Small intestine (tissue), 7 donors: ENCODE data around the gene TRIO. TPM values are rescaled to one million over a fixed set of nuclear protein-coding genes. Genes with fewer than 3 reads are reported as not detected.
A peak's percentile ranks its signal among the peaks of the same experiment; 100 is the strongest.

Source experiments
- DNase-seq, 2 donors: peaks; one replicate each; pipeline versions ENCODE4 v3.0.0 to v3.0.0-alpha.2; 2013
- FAIRE-seq: peaks from 2 replicates; lab custom pipeline; 2012; peaks lifted over from hg19 to GRCh38; lab: Jason Lieb, UNC
- H3K27ac ChIP-seq, 3 donors: one replicate each; pipeline ENCODE4 v1.5.1; 2013; ENCODE audit warnings: low read length in 2 of 3, mild to moderate bottlenecking in 2 of 3, control low read depth in 1 of 3, inconsistent platforms in 1 of 3, low read depth in 1 of 3, moderate library complexity in 1 of 3
- H3K27me3 ChIP-seq, 3 donors: one replicate each; pipeline ENCODE4 v1.6.1; 2013; ENCODE audit warnings: low read length in 3 of 3, inconsistent platforms in 1 of 3; ENCODE audit not compliant: control insufficient read depth in 3 of 3, insufficient read depth in 3 of 3
- H3K36me3 ChIP-seq, 3 donors: one replicate each; pipeline ENCODE4 v1.6.1; 2013; ENCODE audit warnings: low read length in 3 of 3, inconsistent platforms in 1 of 3, low read depth in 1 of 3, mild to moderate bottlenecking in 1 of 3, moderate library complexity in 1 of 3; ENCODE audit not compliant: control insufficient read depth in 3 of 3, insufficient read depth in 2 of 3
- H3K4me1 ChIP-seq, 3 donors: one replicate each; pipeline ENCODE4 v1.6.1; 2013; ENCODE audit warnings: low read length in 2 of 3, inconsistent platforms in 1 of 3, low read depth in 1 of 3, mild to moderate bottlenecking in 1 of 3, moderate library complexity in 1 of 3; ENCODE audit not compliant: control insufficient read depth in 3 of 3, insufficient read depth in 2 of 3
- H3K4me3 ChIP-seq, 3 donors: one replicate each; pipeline ENCODE4 v1.5.1; 2013; ENCODE audit warnings: low read length in 3 of 3, control low read depth in 1 of 3, inconsistent platforms in 1 of 3, low read depth in 1 of 3, mild to moderate bottlenecking in 1 of 3, moderate library complexity in 1 of 3
- H3K9me3 ChIP-seq, 2 donors: one replicate each; pipeline ENCODE4 v1.6.1; 2013; ENCODE audit warnings: low read depth in 1 of 2, low read length in 1 of 2; ENCODE audit not compliant: control insufficient read depth in 2 of 2, insufficient read depth in 1 of 2
- WGBS, 3 donors: extraction: QIAGEN DNeasy Blood & Tissue Kit; methylation state at CpG; one replicate each; pipeline ENCODE4 v1.1.7; 2013; 5-methylcytosine and 5-hydroxymethylcytosine counted together
- polyA plus RNA-seq, 4 donors: library from polyadenylated mRNA; stranded (reverse) in 3 of 4; unstranded in 1 of 4; fragments of 200-250 nt in 3 of 4; fragments of 120-200 nt in 1 of 4; gene quantifications; one replicate each; pipeline versions ENCODE4 v1.2.1 to v1.2.3, GENCODE V29; 2013
- donor health status: healthy with polysubstance abuse.
- donor health status: control.
- donor health status: control.
- donor health status: Bipolar disorder and iron deficiency.
- donor health status: healthy.

Gene TRIO
- polyA plus RNA-seq, 4 donors: 13.2 to 50.8 (median 23.3) TPM

DNA sequence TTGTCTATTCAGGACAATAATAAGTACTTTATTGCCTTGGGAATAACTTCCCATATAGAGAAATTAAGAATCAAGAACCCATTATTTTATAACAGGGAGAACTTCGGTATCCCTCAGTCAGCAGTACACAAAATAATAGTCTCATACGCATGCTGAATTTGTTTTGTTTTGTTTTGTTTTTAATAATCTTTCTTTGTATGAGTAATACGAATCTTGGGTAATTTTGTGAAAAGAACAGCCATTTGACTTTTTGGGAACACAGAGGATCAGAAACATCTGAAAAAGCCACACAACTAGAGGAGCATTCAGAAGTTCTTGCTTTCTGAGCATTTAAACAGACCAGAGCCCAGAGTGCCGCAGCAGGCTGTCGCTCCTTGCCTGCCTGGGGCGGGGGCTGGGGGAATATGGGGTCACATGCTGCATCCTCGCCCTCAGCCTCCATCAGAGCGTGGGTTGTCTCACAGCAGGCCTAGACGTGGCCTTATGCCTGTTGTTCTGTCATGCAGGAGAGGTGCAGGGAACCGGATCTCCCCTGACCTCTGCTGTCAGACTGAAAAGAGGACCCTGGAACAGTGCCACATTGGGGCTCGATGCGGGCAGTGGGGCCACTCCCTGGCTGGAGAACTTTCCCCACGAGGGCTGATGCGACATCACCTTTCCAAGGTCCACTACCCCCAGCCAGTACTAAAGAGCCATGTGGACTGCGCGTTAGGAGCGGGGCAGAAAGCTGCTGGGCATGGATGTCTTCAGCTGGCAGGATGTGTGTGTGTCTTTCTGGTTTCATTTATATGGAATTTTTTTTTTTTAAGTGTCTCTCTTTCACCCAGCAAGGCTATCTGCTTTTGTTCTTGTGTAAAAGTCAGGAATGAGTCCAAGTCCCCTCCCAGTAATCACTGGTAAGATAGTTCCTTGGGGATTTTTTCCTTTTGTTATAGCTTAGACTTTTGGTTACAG lies 305.1 kb downstream of the TRIO start:
- Histone ChIP-seq H3K4me3 (no peak overlapping the region), H3K9me3 (no peaks in the 10 kb centered on the region), H3K4me1 (peaks cover 0 to 13% (median 7%) of the 10 kb centered on the region in 3 donors), H3K27me3 (no peaks in the 10 kb centered on the region), H3K36me3 (peaks cover 0 to 29% (median 0%) of the 10 kb centered on the region in 3 donors), H3K27ac (peak overlapping the region in 2 of 3 donors; percentile 68 to 78)
- WGBS, 3 donors: 60 to 75% (median 69%) methylated on average over 17 of the region's 17 CpGs
- FAIRE-seq (no peak), DNase-seq (no peak)

DNA sequence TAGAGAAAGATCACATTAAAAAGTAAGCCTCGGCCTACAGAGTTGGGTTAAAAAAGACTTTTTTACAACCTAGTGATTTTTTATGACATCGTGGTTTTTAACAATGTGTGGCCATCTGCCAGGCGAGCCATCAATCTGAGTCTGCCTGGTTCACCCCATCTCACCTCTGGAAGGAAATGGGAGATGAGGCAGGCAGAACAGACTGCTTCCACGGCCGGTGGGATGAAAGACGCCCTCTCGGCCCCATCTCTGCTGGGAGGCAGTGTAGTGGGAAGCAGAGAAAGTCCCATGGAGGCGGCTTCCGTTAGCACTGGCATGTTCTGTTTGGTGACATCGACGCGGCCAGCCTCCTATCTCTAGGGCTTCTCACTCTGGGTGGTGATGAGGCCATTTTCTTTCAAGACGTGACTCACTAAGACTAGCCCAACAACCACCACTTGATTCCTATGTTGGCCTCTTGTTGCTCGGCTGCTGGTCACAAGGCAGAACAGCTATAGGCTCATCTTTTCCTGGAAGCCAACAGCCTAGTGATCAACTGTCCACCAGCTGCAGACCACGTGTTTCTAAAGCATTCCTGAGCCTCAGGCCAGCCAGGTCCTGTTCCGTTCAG lies 306.0 kb downstream of the TRIO start:
- peak overlapping the region in 2 of 3 donors; percentile 68 to 74 for H3K27ac ChIP-seq
- 75 to 88% (median 86%) methylated on average over 16 of the region's 16 CpGs for WGBS, 3 donors
- H3K4me3 ChIP-seq: no peak overlapping the region
- DNase-seq (peak in 1 of 2 donors; percentile 21), FAIRE-seq (no peak)
- peaks cover 0 to 31% (median 0%) of the 10 kb centered on the region in 3 donors for H3K36me3 ChIP-seq
- H3K4me1 ChIP-seq: peaks cover 0 to 13% (median 7%) of the 10 kb centered on the region in 3 donors
- no peaks in the 10 kb centered on the region for H3K27me3 ChIP-seq
- H3K9me3 ChIP-seq: no peaks in the 10 kb centered on the region

DNA sequence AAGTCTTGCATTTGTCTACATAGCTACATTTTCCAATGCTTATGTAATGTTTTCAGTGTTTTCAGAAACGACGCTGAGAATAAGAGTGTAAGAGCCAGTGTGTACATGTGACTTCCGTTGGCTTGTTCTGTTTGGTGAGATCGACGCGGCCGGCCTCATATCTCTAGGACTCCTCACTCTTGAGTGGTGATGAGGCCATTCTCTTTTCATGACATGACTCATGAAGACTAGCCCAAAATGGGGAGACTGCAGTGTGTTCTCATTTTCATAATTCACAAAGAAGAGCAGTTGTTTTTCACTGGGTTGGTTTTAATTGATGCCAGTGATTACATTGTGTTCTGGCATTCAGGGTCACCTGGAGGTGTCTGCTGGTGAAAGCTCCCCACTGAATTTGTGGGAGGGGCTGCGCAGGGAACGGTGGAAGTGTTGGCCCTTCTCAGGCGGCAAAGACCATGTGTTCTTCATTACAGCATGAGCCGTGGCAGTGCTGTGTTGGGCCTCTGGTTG lies 306.9 kb downstream of the TRIO start:
- peak overlapping the region in 2 of 3 donors; percentile 57 to 68 for H3K27ac ChIP-seq

DNA sequence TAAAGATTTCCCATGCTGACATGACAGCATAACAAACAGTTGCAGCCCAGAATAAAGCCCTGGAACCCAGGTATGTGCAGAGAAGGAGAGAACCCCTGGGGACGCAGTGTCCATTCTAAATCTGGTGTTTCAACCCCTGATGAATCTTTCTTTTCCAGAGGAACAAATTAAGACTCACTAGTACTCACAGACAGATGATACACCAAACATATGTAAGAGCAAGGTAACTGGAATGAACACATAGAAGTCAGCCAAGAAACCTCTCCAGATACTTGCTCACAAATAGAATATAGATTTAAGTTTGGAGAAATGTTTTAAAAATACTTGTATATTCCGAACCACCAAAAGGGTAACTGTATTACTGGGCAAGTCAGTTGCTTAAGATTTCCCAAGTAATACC lies 307.6 kb downstream of the TRIO start:
- no peaks in the 10 kb centered on the region for H3K27me3 ChIP-seq
- no peak overlapping the region for H3K27ac ChIP-seq
- DNase-seq: no peak
- H3K4me1 ChIP-seq: peaks cover 0 to 13% (median 5%) of the 10 kb centered on the region in 3 donors
- peaks cover 0 to 5% of the 10 kb centered on the region in 2 donors for H3K9me3 ChIP-seq
- peaks cover 0 to 38% (median 0%) of the 10 kb centered on the region in 3 donors for H3K36me3 ChIP-seq
- WGBS, 3 donors: 90 to 98% (median 94%) methylated on average over 2 of the region's 2 CpGs
- no peak for FAIRE-seq
- no peak overlapping the region for H3K4me3 ChIP-seq

More for the DNA sequence above, 306.9 kb downstream of the TRIO start:
- Histone ChIP-seq H3K4me3 (no peak overlapping the region), H3K36me3 (peaks cover 0 to 39% (median 0%) of the 10 kb centered on the region in 3 donors), H3K4me1 (peaks cover 0 to 13% (median 5%) of the 10 kb centered on the region in 3 donors), H3K27me3 (no peaks in the 10 kb centered on the region), H3K9me3 (peaks cover 0 to 5% of the 10 kb centered on the region in 2 donors)
- DNase-seq (peak; percentile 3 to 24), FAIRE-seq (no peak)
- 68 to 93% (median 90%) methylated on average over 11 of the region's 11 CpGs for WGBS, 3 donors

DNA sequence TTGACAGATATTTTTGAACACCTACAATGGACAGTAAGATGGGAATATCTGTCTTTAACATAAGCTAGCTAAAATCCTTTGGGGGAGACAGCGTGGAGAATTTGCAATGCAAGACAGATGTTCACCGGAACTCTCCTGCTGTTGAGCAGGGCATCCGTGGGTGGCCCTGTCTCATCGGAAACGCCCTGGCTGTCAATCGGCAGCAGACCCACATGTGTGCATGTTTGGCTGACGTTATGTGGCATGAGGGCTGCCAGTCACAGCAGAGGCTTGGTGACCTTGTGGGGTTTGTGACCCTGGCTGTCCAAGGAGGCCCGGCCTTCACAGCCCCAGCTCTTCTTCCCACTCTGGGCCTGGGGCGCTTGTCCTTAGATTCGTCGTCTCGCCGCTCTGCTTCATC lies 308.7 kb downstream of the TRIO start:
- Histone ChIP-seq H3K27ac (no peak overlapping the region), H3K4me3 (no peak overlapping the region), H3K27me3 (no peaks in the 10 kb centered on the region), H3K4me1 (peaks cover 0 to 13% (median 5%) of the 10 kb centered on the region in 3 donors), H3K36me3 (peaks cover 0 to 40% (median 0%) of the 10 kb centered on the region in 3 donors), H3K9me3 (peaks cover 0 to 5% of the 10 kb centered on the region in 2 donors)
- no peak for DNase-seq
- no peak for FAIRE-seq
- WGBS, 3 donors: 82 to 92% (median 91%) methylated on average over 13 of the region's 13 CpGs

DNA sequence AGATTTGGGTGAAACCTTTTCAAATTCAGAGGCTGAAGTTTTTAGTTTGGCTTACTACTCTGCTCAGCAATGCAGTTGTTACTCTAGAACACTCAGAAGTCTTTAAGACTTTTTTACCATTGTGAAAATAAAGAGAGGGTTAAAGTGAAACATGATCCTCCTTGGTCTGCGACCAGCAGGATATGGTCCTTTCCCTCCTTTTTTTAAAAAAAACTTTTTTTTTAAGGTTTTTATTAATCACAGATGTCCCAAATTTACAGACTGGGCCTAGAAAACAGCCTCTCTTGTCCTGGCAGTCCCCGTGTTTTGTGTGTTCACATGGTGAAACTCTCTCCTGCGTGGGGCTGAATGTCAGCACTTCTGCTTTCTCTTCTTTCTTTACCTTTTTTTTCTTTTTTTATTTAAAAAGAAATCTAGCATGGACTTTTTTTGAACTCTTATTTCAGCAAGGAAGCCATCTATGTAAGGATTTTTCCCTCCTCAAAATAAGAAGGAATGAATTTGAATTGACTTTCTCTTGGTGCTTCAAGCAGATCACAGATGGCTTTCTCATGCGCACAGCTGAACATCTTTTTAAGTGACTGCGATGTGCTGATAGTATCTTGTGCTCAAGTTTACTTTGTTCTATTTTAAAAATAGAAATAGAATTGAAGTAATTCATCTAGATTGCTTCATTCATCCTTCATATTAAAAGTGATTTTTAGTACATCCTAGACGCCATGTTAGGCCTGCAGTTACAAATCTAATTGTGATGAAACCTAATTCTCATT lies 309.7 kb downstream of the TRIO start:
- no peak for DNase-seq
- FAIRE-seq: no peak
- no peak overlapping the region for H3K27ac ChIP-seq
- 76 to 89% (median 85%) methylated on average over 6 of the region's 6 CpGs for WGBS, 3 donors
- no peaks in the 10 kb centered on the region for H3K27me3 ChIP-seq
- H3K9me3 ChIP-seq: peaks cover 0 to 5% of the 10 kb centered on the region in 2 donors
- H3K4me1 ChIP-seq: peaks cover 0 to 17% (median 5%) of the 10 kb centered on the region in 3 donors
- H3K36me3 ChIP-seq: peaks cover 0 to 43% (median 0%) of the 10 kb centered on the region in 3 donors
- H3K4me3 ChIP-seq: no peak overlapping the region

DNA sequence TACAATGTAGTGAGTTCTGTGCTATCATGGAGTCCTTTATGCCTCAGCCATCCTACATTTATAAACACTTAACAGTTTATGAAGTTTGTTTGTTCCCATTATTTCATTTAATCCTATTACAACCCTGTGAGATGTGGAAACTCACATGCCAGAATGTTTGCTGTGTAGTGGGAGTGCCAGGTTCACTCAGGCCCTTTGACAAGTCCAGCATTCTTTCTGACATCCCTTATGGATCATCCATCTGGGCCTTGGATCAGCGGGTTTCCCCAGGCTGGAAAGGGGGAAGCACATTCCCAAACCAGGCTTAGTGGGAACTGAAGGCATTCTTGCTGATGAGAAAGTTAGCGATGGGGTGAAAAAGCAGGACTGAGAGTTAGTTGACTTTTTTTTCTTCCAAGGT lies 310.3 kb downstream of the TRIO start:
- no peaks in the 10 kb centered on the region for H3K27me3 ChIP-seq
- peaks cover 0 to 13% (median 1%) of the 10 kb centered on the region in 3 donors for H3K4me1 ChIP-seq
- WGBS, 3 donors: 86 to 94% (median 94%) methylated on average over 2 of the region's 2 CpGs
- DNase-seq (no peak), FAIRE-seq (no peak)
- H3K4me3 ChIP-seq: no peak overlapping the region
- H3K36me3 ChIP-seq: peaks cover 0 to 43% (median 0%) of the 10 kb centered on the region in 3 donors
- H3K27ac ChIP-seq: no peak overlapping the region
- peaks cover 0 to 5% of the 10 kb centered on the region in 2 donors for H3K9me3 ChIP-seq
